Left lung (tissue), 10 donors: ENCODE results near the gene VPS37C. TPM values are rescaled to one million over a fixed set of nuclear protein-coding genes. Genes with fewer than 3 reads are reported as not detected.

Experiments
- ATAC-seq: fragments of 200-7000 bp; cut with Tn5 transposase; one replicate; pipeline ENCODE4 v1.9.1; 2020; ENCODE audit warnings: moderate library complexity
- DNase-seq, 4 donors: peaks; one replicate each; pipeline ENCODE4 v3.0.0-alpha.2; 2013 to 2020
- H3K27ac ChIP-seq, 2 donors: fragments of 200-600 bp; sonication (generic) in 1 of 2; one replicate each; pipeline versions ENCODE4 v1.5.0 to v1.8.0; 2020 to 2021
- H3K27me3 ChIP-seq, 2 donors: fragments of 200-600 bp; sonication (generic) in 1 of 2; one replicate each; pipeline versions ENCODE4 v1.5.0 to v1.8.0; 2020 to 2021
- H3K36me3 ChIP-seq, 2 donors: fragments of 200-600 bp; sonication (generic) in 1 of 2; one replicate each; pipeline versions ENCODE4 v1.5.0 to v1.8.0; 2020 to 2021
- H3K4me1 ChIP-seq, 2 donors: fragments of 200-600 bp; one replicate each; pipeline ENCODE4 v1.8.0; 2021
- H3K4me3 ChIP-seq, 2 donors: fragments of 200-600 bp; sonication (generic) in 1 of 2; one replicate each; pipeline versions ENCODE4 v1.5.0 to v1.8.0; 2020 to 2021; ENCODE audit warnings: mild to moderate bottlenecking in 1 of 2
- H3K9me3 ChIP-seq, 2 donors: fragments of 200-600 bp; sonication (generic) in 1 of 2; one replicate each; pipeline versions ENCODE4 v1.5.0 to v1.8.0; 2020 to 2021
- CTCF ChIP-seq, 2 donors: fragments of 200-600 bp; sonication (generic) in 1 of 2; IDR thresholded peaks; one replicate each; pipeline versions ENCODE4 v1.5.0 to v1.8.0; 2021; ENCODE audit warnings: antibody characterized with exemption in 2 of 2
- intact Hi-C, 2 donors: fragments of 100-400 bp; cut with DNase I; formaldehyde crosslinking; loops; one replicate each; pipeline versions ENCODE4 v1.11.2 to v1.14.2; 2022
- polyA plus RNA-seq, 6 donors: library from polyadenylated mRNA; unstranded; fragments of 120-200 nt; gene quantifications; one replicate each; pipeline ENCODE4 v1.2.1, GENCODE V29; 2013; ENCODE audit not compliant: insufficient read length in 6 of 6
- total RNA-seq, 2 donors: library from RNA; stranded (reverse); fragmentation: NEBNext Ultra II Directional; extraction: Animal tissue kit (Norgen Biotek cat#: 25700); gene quantifications; one replicate each; pipeline ENCODE4 v1.2.1, GENCODE V29; 2021
- donor health status: DM: no; HTN: yes; CAD: no.
- donor health status: DM: no; HTN: no; CAD: no.

VPS37C gene
- total and polyA plus RNA-seq, 8 donors = 14.7 to 30.8 (median 17.7) TPM

- DNase-seq (peak in 1 of 4 donors; percentile 36), ATAC-seq (no peak)
- intact Hi-C loops = no loop called here
- no peak for TF ChIP-seq CTCF (IDR thresholded peaks at IDR 0.05)
- peaks cover 0 to 5% of the 10 kb centered on the region in 2 donors for H3K4me1 ChIP-seq
- no peaks in the 10 kb centered on the region for H3K36me3 ChIP-seq
- no peaks in the 10 kb centered on the region for H3K27me3 ChIP-seq
- no peak overlapping the region for H3K27ac ChIP-seq
- H3K4me3 ChIP-seq = no peak overlapping the region
- H3K9me3 ChIP-seq = no peaks in the 10 kb centered on the region
Observed at GRCh38 chr11:61082062-61082870, 79.0 kb downstream of the VPS37C start.

- Histone ChIP-seq H3K27ac (no peak overlapping the region), H3K36me3 (no peaks in the 10 kb centered on the region), H3K27me3 (no peaks in the 10 kb centered on the region), H3K4me3 (no peak overlapping the region), H3K9me3 (no peaks in the 10 kb centered on the region), H3K4me1 (peaks cover 0 to 5% of the 10 kb centered on the region in 2 donors)
- intact Hi-C loops = no loop called here
- DNase-seq = no peak
- TF ChIP-seq CTCF (IDR thresholded peaks at IDR 0.05) = no peak
- no peak for ATAC-seq
Observed at GRCh38 chr11:61080986-61081590, 80.1 kb downstream of the VPS37C start.

DNA sequence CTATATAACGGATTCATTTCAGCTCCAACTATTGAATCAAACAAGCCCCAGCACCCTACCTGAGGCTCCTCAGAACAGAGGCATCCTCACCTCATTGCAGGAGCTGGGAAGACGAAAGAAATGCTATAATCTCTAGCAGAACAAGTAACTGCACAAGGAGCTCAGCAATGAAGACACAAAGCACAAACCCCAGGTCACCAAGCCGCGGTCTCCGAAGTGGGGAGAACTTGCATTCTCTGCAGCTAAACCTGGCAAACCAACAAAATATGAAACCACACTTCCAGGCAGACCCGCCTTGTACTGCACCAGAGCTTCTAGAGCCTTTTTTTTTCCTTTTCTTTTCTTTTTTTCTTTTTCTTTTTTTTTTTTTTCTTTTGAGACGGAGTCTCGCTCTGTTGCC lies 80.7 kb downstream of the VPS37C start:
- Histone ChIP-seq H3K27me3 (no peaks in the 10 kb centered on the region), H3K4me1 (peaks cover 0 to 5% of the 10 kb centered on the region in 2 donors), H3K36me3 (no peaks in the 10 kb centered on the region), H3K4me3 (no peak overlapping the region), H3K27ac (no peak overlapping the region), H3K9me3 (no peaks in the 10 kb centered on the region)
- no peak for ATAC-seq
- intact Hi-C loops = no loop called here
- no peak for DNase-seq
- TF ChIP-seq CTCF (IDR thresholded peaks at IDR 0.05) = no peak

Other genes starting within 250 kb of the VPS37C start
- 100 to 1,000 TPM; 105 to 130 TPM for gene TMEM109, start 247.3 kb downstream of the VPS37C start, total RNA-seq
- 100 to 1,000 TPM in 1 of 6 donors, 10 to 100 TPM in 5; 82.9 to 100 (median 91.5) TPM for gene TMEM109, start 247.3 kb downstream of the VPS37C start, polyA plus RNA-seq
- 10 to 100 TPM; 12.3 to 37.1 TPM for gene TMEM132A, start 237.0 kb downstream of the VPS37C start, total RNA-seq
- gene TMEM132A, start 237.0 kb downstream of the VPS37C start, polyA plus RNA-seq = 10 to 100 TPM; 41.8 to 67.8 (median 47.7) TPM
- 10 to 100 TPM; 60.4 to 96.4 TPM for gene SLC15A3, start 209.2 kb downstream of the VPS37C start, total RNA-seq
- 10 to 100 TPM; 13.8 to 23.1 (median 17.2) TPM for gene SLC15A3, start 209.2 kb downstream of the VPS37C start, polyA plus RNA-seq
- 1 to 10 TPM; 1.7 to 6.3 TPM for gene CD6, start 189.7 kb downstream of the VPS37C start, total RNA-seq
- gene CD6, start 189.7 kb downstream of the VPS37C start, polyA plus RNA-seq = 1 to 10 TPM in 3 of 6 donors, under 1 TPM in 3; 0.66 to 2.0 (median 1.3) TPM
- gene CD5, start 58.9 kb downstream of the VPS37C start, total RNA-seq = 1 to 10 TPM in 1 of 2 donors, under 1 TPM in 1; 0.79 to 4.0 TPM
- gene CD5, start 58.9 kb downstream of the VPS37C start, polyA plus RNA-seq = under 1 TPM; 0.20 to 0.51 (median 0.32) TPM
- gene PGA3, start 42.1 kb upstream of the VPS37C start, total RNA-seq = under 1 TPM in 1 of 2 donors, not detected in 1; 0.34 TPM
- gene PGA3, start 42.1 kb upstream of the VPS37C start, polyA plus RNA-seq = under 1 TPM in 5 of 6 donors, not detected in 1; 0.11 to 0.45 (median 0.21) TPM
- 1 to 10 TPM in 1 of 2 donors, not detected in 1; 1.0 TPM for gene PGA4, start 60.9 kb upstream of the VPS37C start, total RNA-seq
- gene PGA4, start 60.9 kb upstream of the VPS37C start, polyA plus RNA-seq = under 1 TPM in 4 of 6 donors, not detected in 2; 0.41 to 0.72 (median 0.64) TPM
- under 1 TPM in 1 of 2 donors, not detected in 1; 0.47 TPM for gene PGA5, start 79.7 kb upstream of the VPS37C start, total RNA-seq
- under 1 TPM in 3 of 6 donors, not detected in 3; 0.30 to 0.44 (median 0.40) TPM for gene PGA5, start 79.7 kb upstream of the VPS37C start, polyA plus RNA-seq
- gene VWCE, start 133.9 kb upstream of the VPS37C start, total RNA-seq = under 1 TPM; 0.55 TPM
- 1 to 10 TPM; 1.4 to 3.6 (median 2.2) TPM for gene VWCE, start 133.9 kb upstream of the VPS37C start, polyA plus RNA-seq
- 100 to 1,000 TPM; 140 to 163 TPM for gene DDB1, start 171.7 kb upstream of the VPS37C start, total RNA-seq
- gene DDB1, start 171.7 kb upstream of the VPS37C start, polyA plus RNA-seq = 100 to 1,000 TPM; 173 to 203 (median 187) TPM
- 10 to 100 TPM; 48.1 to 48.5 TPM for gene TKFC, start 171.8 kb upstream of the VPS37C start, total RNA-seq
- gene TKFC, start 171.8 kb upstream of the VPS37C start, polyA plus RNA-seq = 10 to 100 TPM; 26.6 to 33.7 (median 31.4) TPM
- gene CYB561A3, start 200.5 kb upstream of the VPS37C start, total RNA-seq = 10 to 100 TPM; 49.1 to 56.9 TPM
- gene CYB561A3, start 200.5 kb upstream of the VPS37C start, polyA plus RNA-seq = 10 to 100 TPM; 31.7 to 39.7 (median 34.9) TPM
- 10 to 100 TPM; 37.5 to 50.5 TPM for gene TMEM138, start 200.9 kb upstream of the VPS37C start, total RNA-seq
- 10 to 100 TPM; 40.6 to 48.1 (median 43.2) TPM for gene TMEM138, start 200.9 kb upstream of the VPS37C start, polyA plus RNA-seq
- gene TMEM216, start 231.2 kb upstream of the VPS37C start, total RNA-seq = 10 to 100 TPM; 10.3 to 10.4 TPM
- gene TMEM216, start 231.2 kb upstream of the VPS37C start, polyA plus RNA-seq = 10 to 100 TPM; 30.6 to 36.6 (median 32.7) TPM